Stimulated activated CD4-positive, alpha-beta T cell treated with anti-CD3 and anti-CD28 coated beads, TNF-alpha, amount 100 ng/mL, for 1 hour (primary cell): ENCODE results near the gene IGSF22.

Source experiments
- DNase-seq, 3 donors: peaks; one replicate each; pipeline ENCODE4 v3.0.0-alpha.2; 2020; ENCODE audit warnings: low read depth in 3 of 3, low spot score in 1 of 3

IGSF22 gene

DNA sequence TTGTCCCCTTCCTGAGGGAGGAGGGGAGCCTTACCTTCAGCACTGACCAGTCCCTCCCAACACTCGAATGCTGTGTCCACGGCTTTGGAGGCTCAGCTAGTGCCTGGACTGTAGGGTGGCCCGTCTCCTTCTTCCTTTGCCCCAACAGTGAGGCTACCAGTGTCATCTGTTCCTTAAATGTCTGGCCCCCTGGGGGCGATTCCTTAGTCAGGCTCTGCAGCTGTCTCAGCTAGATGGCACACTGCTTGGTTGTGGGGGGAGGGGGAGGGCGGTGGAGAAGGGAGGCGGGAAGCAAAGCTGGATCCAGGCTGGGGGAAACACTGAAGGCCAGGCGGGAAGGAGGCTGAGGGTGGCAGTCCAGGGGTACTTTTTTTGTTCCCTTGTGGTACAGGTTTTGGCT lies at the start of gene IGSF22:
TSS of gene IGSF22 (minus strand) at position 149 of the 400 bp plus-strand sequence. CDS start 1,952 bp downstream, outside the sequence.
- DNase-seq = no peak

GRCh38 chr11:18774801-18775200 lies 48.8 kb upstream of the IGSF22 start:
- no peak for DNase-seq

DNA sequence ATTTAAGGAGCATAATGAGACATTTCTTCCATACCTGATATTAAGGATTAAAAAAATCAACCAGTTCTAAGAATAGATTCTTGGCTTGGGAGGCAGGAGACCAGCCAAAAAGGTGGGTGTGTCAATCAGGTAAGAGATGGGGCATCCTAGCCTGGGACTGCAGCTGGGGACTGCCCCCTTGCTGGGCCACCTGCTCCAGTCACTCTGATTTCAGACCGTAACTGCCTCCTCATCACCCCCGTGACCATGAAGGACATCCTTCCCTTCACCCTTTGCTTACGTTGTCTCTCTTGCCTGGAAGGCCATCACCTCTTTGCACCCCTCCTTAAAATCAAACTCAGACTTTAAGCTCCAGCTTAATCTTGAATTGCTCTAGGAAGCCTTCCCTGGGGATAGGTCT lies 47.7 kb upstream of the IGSF22 start:
- no peak for DNase-seq

DNA sequence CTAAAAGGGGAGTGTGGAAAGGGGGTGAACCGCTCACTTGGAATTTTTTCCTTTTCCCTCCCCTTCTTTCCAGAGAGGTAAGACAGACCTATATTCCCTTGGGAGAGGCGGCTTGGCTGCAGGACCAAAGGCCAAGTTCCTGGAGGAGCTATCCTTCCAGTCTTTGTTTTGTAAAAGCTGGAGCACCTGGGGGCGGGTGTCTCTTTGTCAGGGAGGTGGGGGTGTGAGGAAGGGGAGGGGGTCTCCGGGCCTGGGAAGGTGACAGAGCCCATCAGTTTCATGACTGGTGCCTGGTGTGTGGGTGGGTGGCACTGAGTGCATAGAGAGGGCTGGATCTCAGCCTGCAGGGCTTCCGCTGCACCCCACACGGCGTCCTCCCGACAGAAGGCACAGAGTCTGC lies 47.1 kb upstream of the IGSF22 start:
- no peak for DNase-seq

DNA sequence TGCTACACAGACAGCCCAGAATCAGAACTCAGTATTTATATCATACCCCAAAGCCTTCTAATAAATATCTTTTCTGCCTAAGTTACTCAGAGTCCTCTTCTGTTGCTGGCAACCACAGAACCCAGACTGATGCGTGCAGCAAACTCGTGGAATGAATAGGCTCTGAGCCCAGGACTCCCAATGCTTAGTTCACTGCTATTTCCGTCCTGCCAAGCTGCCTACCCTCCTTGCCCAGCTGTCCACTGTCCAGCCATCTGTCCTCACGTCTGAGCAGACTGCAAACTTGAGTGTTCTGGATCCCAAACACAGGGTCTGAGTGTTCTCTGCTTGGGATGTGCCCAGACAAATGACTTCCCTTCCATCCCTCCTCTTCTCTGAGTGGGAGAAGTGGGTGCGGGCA lies 46.2 kb upstream of the IGSF22 start:
- DNase-seq = no peak

GRCh38 chr11:18771266-18772035 lies 45.5 kb upstream of the IGSF22 start:
- no peak for DNase-seq

DNA sequence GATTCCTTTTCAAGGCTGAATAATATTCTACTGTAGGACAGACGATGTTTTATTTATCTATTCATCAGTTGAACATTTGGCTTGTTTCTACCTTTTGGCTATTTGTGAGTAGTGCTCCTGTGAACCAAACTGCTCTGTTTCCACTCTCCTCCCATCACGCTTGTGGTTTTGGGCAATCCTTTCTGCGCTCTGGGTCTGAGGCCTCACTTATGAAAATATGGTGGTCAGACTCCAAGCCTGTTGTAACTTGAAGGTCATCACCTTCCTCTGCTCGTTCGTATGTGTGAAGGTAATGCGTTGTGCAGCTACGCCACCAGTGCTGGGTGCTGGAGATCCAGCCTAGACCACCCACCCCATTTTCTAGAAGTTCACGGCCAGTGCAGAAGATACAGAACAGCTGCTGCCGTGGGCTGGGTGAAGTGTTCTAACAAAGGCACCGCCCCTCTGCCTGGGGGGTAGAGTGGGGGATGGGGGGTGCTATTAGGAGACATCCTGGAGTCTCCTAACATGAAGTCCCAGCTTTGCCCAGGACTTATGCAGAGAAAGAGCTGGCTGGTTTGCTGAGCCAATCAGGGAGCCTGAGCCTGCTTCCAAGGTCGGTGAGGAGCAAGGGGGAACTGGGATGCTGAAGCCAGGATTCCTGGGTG lies 44.6 kb upstream of the IGSF22 start:
- DNase-seq = no peak

GRCh38 chr11:18769802-18770456 lies 43.9 kb upstream of the IGSF22 start:
- no peak for DNase-seq

- DNase-seq = no peak
These were observed 43.0 kb upstream of the IGSF22 start for GRCh38 chr11:18768978-18769377.

GRCh38 chr11:18768472-18768901 lies 42.5 kb upstream of the IGSF22 start:
- no peak for DNase-seq

DNA sequence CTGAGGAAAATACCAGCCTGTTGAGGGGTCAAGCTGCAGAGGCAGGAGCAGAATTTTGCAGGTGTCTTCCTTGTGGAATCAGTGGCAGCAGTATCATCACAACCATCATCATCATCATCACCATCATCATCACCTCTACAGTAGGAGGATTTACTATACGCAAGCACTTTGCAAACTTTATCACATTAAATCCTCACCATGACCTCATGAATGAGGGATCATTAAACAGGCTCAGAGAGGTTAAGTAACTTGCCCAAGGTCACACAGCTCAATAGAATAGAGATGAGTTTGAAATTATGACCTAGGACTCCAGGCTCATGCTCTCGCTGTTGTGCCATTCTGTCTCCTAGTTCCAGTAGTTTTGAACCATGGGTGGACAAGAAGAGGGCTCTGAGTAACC lies 40.0 kb upstream of the IGSF22 start:
- no peak for DNase-seq

- DNase-seq = no peak
These were observed 39.6 kb upstream of the IGSF22 start for GRCh38 chr11:18765554-18765953.

GRCh38 chr11:18761741-18762140 lies 35.8 kb upstream of the IGSF22 start:
- DNase-seq = no peak

DNA sequence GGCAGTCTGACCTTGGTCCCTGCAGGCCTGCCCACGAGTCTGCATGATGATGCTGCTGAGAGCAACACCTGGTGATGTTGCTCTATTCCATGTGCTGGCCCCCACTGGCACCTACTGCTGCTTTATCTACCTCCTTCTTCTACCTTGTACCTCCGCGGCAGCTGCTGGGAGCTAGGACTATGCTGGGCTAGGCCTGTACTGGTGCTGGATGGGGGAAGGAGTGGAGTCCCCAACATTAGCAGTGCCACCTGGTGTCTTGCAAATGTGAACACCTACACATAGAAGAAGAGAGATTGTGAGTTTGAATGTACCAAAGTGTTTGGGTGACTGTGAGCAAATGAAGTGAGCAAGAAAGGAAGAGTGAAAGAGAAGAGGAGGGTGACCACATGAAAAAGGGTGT lies 35.2 kb upstream of the IGSF22 start:
- DNase-seq = no peak

- DNase-seq = no peak
These were observed 31.8 kb upstream of the IGSF22 start for GRCh38 chr11:18757811-18758210.

DNA sequence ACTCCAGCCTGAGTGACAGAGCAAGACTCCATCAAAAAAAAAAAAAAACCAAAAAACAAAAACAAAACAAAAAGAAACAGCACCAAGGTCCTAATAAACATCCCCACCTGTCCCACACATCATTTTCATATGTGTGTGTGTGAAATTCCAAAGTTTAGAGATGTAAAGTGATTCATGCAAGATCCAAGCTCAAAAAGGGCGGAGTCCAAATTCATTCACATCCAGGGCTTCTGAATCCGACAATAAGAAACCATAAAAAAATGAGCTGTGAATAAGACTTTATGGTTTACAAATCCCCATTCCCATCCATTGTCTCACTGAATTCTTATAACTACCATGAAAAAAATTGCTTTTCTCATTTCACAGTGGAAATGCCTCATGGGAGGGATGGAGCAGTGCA lies 30.9 kb upstream of the IGSF22 start:
- DNase-seq = no peak

DNA sequence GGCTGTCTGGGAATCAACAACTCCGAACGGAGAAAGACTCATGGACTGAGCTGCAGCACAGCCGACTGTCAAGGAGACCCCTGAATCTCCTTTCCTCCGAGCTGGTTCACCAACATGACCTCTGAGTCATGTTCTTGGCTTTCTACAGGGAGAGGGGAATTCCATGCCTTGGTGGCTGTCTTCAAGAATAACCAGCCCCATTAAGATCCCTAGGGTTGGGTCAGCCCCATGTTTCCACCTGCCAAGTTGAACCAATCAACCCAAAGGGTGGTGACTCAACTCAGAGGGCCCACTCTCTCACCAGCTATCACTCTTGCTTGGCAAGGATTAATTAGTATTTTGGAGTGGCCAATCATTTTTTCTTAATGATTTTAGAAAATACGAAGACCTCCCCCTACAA lies 28.3 kb upstream of the IGSF22 start:
- no peak for DNase-seq

- no peak for DNase-seq
These were observed 26.5 kb upstream of the IGSF22 start for GRCh38 chr11:18752502-18752901.

DNA sequence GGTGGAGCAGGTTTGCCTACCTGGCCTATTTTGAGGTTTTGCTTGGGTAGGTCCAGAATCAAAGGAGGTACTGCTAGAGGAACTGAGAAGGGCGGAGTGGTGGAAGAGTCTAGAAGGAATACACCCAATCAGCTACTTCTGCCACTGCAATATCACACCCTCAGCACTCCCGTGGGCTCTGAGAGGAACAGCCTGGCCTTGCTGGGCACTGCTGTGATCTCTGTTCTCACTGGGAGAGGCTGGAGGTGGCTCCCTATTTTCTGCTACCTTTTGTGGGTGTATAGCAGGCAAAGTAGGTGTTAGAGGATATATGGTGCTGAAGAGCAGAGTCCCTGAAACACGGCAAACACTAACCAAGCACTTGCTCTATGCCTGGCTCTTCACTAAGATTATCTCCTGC lies 25.0 kb upstream of the IGSF22 start:
- DNase-seq = no peak

GRCh38 chr11:18749681-18750319 lies 23.8 kb upstream of the IGSF22 start:
- no peak for DNase-seq

DNA sequence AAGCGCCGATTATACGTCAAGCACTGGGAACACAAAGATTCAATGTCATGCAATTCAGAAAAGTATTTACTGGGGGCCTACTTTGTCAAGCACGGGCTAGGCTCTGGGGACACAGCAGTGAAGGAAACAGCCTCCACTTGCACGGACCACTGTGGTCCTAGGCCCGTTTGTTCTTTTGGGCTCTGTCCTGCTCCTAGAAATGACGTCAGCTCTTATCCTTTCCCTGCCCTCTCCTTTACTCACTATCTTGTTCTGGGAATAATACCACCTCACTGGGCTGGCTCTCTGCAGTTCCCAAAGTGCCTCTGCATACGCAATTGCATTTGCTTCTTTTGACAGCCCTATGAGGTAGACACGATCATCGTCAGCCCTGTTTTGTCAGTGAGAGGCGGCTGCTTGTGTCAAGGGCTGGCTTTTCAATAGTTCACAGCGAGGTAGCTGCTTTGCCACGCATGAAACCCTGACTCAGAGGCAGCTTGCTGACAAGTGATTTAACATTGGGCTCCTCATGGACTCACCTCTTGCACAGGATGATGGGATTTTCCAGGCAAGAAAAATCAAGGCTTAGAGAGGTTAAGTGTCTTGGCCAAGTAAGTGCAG lies 22.9 kb upstream of the IGSF22 start:
- DNase-seq = no peak
